Measurements from ENCODE around the gene ELP2. TPM values are rescaled to one million over a fixed set of nuclear protein-coding genes. Genes with fewer than 3 reads are reported as not detected.

Gene ELP2
- total and polyA plus RNA-seq, 2 of the 8 experiments (the other 6 are each of a cell fraction or from before 2014, with no cell fraction given), result 55.8 to 165 TPM

DNA sequence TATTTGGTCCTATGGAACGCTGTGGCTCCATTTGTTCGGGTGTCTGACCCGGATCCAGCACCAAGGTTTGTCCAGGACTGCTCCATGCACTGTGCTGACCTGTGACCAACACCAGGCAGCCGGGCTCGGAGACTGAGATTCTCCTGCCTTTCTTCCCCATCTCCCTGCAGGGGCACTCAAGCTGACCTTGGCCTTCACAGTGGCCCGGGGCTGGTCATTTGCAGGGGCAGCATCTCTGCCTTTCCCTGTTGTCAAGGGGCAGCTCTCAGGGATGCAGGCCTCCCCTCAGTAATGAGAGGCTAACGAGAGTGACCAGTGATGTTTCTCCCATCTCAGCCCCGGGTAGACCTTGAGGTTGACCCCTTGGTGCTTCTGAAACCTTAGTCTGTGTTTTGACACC, 85.1 kb downstream of the ELP2 start:
- peaks cover 0 to 3% of the 10 kb centered on the region in 2 experiments for H4K20me1 ChIP-seq (replicated peaks in 1 of 2; ENCODE audit: control insufficient read depth in 1 of 2, insufficient read depth in 2 of 2, low read length in 2 of 2)
- no peak overlapping the region for H3K14ac ChIP-seq (ENCODE audit: insufficient read length)
- no peaks in the 10 kb centered on the region for H3K4me1 ChIP-seq (replicated peaks in 1 of 4; ENCODE audit: control insufficient read depth in 3 of 4, insufficient read depth in 4 of 4, low read length in 3 of 4)
- POLR2A ChIA-PET (ENCODE audit: partially characterized antibody), result no interaction called here
- no peak overlapping the region for H4K91ac ChIP-seq (replicated peaks; ENCODE audit: insufficient read length, low read length)
- no peak overlapping the region for H3K27ac ChIP-seq (ENCODE audit: low read depth, low read length)
- no peak for DNase-seq (ENCODE audit: low read depth in 1 of 2, low spot score in 2 of 2)
- no peaks in the 10 kb centered on the region for H3K79me2 ChIP-seq (ENCODE audit: control insufficient read depth in 1 of 2, insufficient read depth in 2 of 2, low read length in 2 of 2)
- no peaks in the 10 kb centered on the region for H3K23me2 ChIP-seq (ENCODE audit: low read depth, low read length)
- no peaks in the 10 kb centered on the region for H3K9me3 ChIP-seq (ENCODE audit: insufficient read depth in 2 of 2, low read depth in 1 of 2, low read length in 1 of 2)
- H2BK12ac ChIP-seq (ENCODE audit: low read depth, low read length), result no peak overlapping the region
- H3K4ac ChIP-seq (replicated peaks; ENCODE audit: insufficient read length, low read depth, low read length), result no peak overlapping the region
- no peak overlapping the region for H2BK5ac ChIP-seq (ENCODE audit: low read depth, low read length)
- no peak for FAIRE-seq
- H2AFZ ChIP-seq (ENCODE audit: low read length), result no peak overlapping the region
- H2BK15ac ChIP-seq (ENCODE audit: low read length), result no peak overlapping the region
- H3K23ac ChIP-seq (ENCODE audit: insufficient read length), result no peak overlapping the region
- H3K36me3 ChIP-seq (ENCODE audit: control insufficient read depth in 2 of 4, insufficient read depth in 4 of 4, low read length in 3 of 4), result 0 out of 8 replicates have a peak, but pooled peaks cover 0 to 3% (median 0%) of the 10 kb centered on the region in 4 experiments
- no peak overlapping the region for H2BK120ac ChIP-seq (replicated peaks; ENCODE audit: low read depth, low read length)
- 93% methylated on average over 8 of the region's 8 CpGs; no CpG with 5 or more reads in 1 of the 2 experiments for WGBS, 2 experiments (ENCODE audit: extremely low coverage in 1 of 2, insufficient coverage in 1 of 2, insufficient read length in 1 of 2, insufficient replicate concordance in 2 of 2, low coverage in 1 of 2, low lambda C conversion rate in 2 of 2, missing lambda C conversion rate in 1 of 2)
- no peak overlapping the region for H2AK5ac ChIP-seq (ENCODE audit: low read depth, low read length)
- CTCF ChIA-PET (ENCODE audit: partially characterized antibody), result interaction anchor here (1.0 to 1.1 kb wide), 3 partner anchors 11 to 56 kb away, joined by 3 to 5 read pairs (median 3); no protein-coding TSS in a partner anchor
- no peak overlapping the region for H3K9ac ChIP-seq (replicated peaks in 1 of 4; ENCODE audit: extremely low read depth in 1 of 4, low read depth in 3 of 4, low read length in 3 of 4)
- no peak overlapping the region for H4K5ac ChIP-seq (ENCODE audit: insufficient read length, low read depth, low read length)
- H3K27me3 ChIP-seq (replicated peaks in 1 of 4; ENCODE audit: control insufficient read depth in 3 of 4, extremely low read depth in 1 of 4, insufficient read depth in 3 of 4, low read length in 3 of 4), result no peaks in the 10 kb centered on the region
- no peak overlapping the region for H4K8ac ChIP-seq (ENCODE audit: extremely low read depth, insufficient read depth, low read length)
- H2BK20ac ChIP-seq (ENCODE audit: low read length), result no peak overlapping the region
- no peak overlapping the region for H3K4me3 ChIP-seq (ENCODE audit: extremely low read depth in 1 of 4, insufficient read depth in 2 of 4, low read depth in 3 of 4, low read length in 4 of 4)
- H3K79me1 ChIP-seq (ENCODE audit: low read depth, low read length), result no peaks in the 10 kb centered on the region
- H3K56ac ChIP-seq (replicated peaks; ENCODE audit: insufficient read length, low read depth, low read length), result no peak overlapping the region
- H3K18ac ChIP-seq (ENCODE audit: extremely low read depth, low read length), result no peak overlapping the region
- no peak overlapping the region for H3K4me2 ChIP-seq (ENCODE audit: insufficient read depth in 1 of 2, low read depth in 2 of 2, low read length in 2 of 2)
- TF ChIP-seq NANOG (IDR thresholded peaks at IDR 0.05; ENCODE audit: insufficient read depth, low read depth, low read length, poor library complexity, severe bottlenecking) (no peak), EZH2 (IDR thresholded peaks at IDR 0.05; ENCODE audit: low read depth, low read length, severe bottlenecking) (no peak), KDM5A (IDR thresholded peaks at IDR 0.05; ENCODE audit: low read length) (no peak), SIN3A (conservative IDR thresholded peaks at IDR 0.05 in 1 of 2, IDR thresholded peaks at IDR 0.05 in 1 of 2; ENCODE audit: low read depth in 1 of 2, low read length in 2 of 2) (no peak), KDM4A (IDR thresholded peaks at IDR 0.05; ENCODE audit: low read depth, low read length, severe bottlenecking) (no peak), POLR2AphosphoS5 (IDR thresholded peaks at IDR 0.05; ENCODE audit: low read depth, low read length) (no peak), SIX5 (IDR thresholded peaks at IDR 0.05; ENCODE audit: low read depth, low read length) (no peak), ASH2L (IDR thresholded peaks at IDR 0.05; ENCODE audit: low read length) (no peak), POLR2A (IDR thresholded peaks at IDR 0.05; ENCODE audit: control extremely low read depth in 1 of 2, low read depth in 2 of 2, low read length in 2 of 2) (no peak), CBX5 (IDR thresholded peaks at IDR 0.05; ENCODE audit: low read depth, low read length) (no peak), MAFK (IDR thresholded peaks at IDR 0.05; ENCODE audit: low read depth, low read length) (no peak)
- TF ChIP-seq, protein P1, sequence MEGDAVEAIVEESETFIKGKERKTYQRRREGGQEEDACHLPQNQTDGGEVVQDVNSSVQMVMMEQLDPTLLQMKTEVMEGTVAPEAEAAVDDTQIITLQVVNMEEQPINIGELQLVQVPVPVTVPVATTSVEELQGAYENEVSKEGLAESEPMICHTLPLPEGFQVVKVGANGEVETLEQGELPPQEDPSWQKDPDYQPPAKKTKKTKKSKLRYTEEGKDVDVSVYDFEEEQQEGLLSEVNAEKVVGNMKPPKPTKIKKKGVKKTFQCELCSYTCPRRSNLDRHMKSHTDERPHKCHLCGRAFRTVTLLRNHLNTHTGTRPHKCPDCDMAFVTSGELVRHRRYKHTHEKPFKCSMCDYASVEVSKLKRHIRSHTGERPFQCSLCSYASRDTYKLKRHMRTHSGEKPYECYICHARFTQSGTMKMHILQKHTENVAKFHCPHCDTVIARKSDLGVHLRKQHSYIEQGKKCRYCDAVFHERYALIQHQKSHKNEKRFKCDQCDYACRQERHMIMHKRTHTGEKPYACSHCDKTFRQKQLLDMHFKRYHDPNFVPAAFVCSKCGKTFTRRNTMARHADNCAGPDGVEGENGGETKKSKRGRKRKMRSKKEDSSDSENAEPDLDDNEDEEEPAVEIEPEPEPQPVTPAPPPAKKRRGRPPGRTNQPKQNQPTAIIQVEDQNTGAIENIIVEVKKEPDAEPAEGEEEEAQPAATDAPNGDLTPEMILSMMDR (IDR thresholded peaks at IDR 0.05; ENCODE audit: control extremely low read depth in 1 of 3, insufficient read depth in 1 of 3, low read depth in 1 of 3, low read length in 3 of 3), result no peak
